Natural killer cell treated with Interleukin-12 subunit alpha and Interleukin-12 subunit beta and Interleukin-15 and Interleukin-18, amount 100 ng/mL, for 72 hours (primary cell): ENCODE data around the gene SMIM1. TPM values are rescaled to one million over a fixed set of nuclear protein-coding genes. Genes with fewer than 3 reads are reported as not detected.

ENCODE experiments used
- ATAC-seq, 2 donors: fragments of 150-1000 bp; cut with Tn5 transposase in 1 of 2; sonication (Bioruptor Pico), chemical (Tn5 transposase) in 1 of 2; 2 replicates each; pipeline ENCODE4 v1.10.0; 2021
- DNase-seq: peaks from one replicate; pipeline ENCODE4 v3.0.0; 2022; ENCODE audit warnings: low spot score
- H3K27ac Mint-ChIP-seq, 2 donors: 1 replicate in 1 of 2; 2 replicates in 1 of 2; pipeline ENCODE4 v1.8.0; 2022; ENCODE audit warnings: mixed read lengths in 2 of 2, mild to moderate bottlenecking in 1 of 2, moderate library complexity in 1 of 2
- H3K27me3 Mint-ChIP-seq, 2 donors: 1 replicate in 1 of 2; 2 replicates in 1 of 2; pipeline ENCODE4 v1.8.0; 2022; ENCODE audit warnings: mixed read lengths in 2 of 2
- H3K36me3 Mint-ChIP-seq: one replicate; pipeline ENCODE4 v1.8.0; 2022; ENCODE audit warnings: mixed read lengths
- H3K4me1 Mint-ChIP-seq, 2 donors: 1 replicate in 1 of 2; 2 replicates in 1 of 2; pipeline ENCODE4 v1.8.0; 2022; ENCODE audit warnings: low read depth in 2 of 2, mixed read lengths in 2 of 2, mild to moderate bottlenecking in 1 of 2
- H3K4me3 Mint-ChIP-seq: one replicate; pipeline ENCODE4 v1.8.0; 2022; ENCODE audit warnings: mixed read lengths
- H3K9me3 Mint-ChIP-seq: 2 replicates; pipeline ENCODE4 v1.8.0; 2022; ENCODE audit warnings: mixed read lengths
- total RNA-seq, 2 donors: library from RNA; stranded (reverse); gene quantifications; one replicate each; pipeline ENCODE4 v1.2.3, GENCODE V29; 2022

SMIM1 gene
- total RNA-seq, 2 donors from 2014 or later, result not detected

- H3K27me3 Mint-ChIP-seq, result no peaks in the 10 kb centered on the region
- H3K9me3 Mint-ChIP-seq, result no peaks in the 10 kb centered on the region
- DNase-seq (no peak), ATAC-seq (no peak)
- H3K27ac Mint-ChIP-seq, result no peak overlapping the region
- no peaks in the 10 kb centered on the region for H3K36me3 Mint-ChIP-seq
- no peak overlapping the region for H3K4me3 Mint-ChIP-seq
- H3K4me1 Mint-ChIP-seq, result no peaks in the 10 kb centered on the region
Measured at GRCh38 chr1:3733094-3733882, 39.3 kb upstream of the SMIM1 start.

GRCh38 chr1:3733883-3734589 is 38.5 kb upstream of the SMIM1 start:
- Mint-ChIP-seq H3K27ac (no peak overlapping the region), H3K4me1 (no peaks in the 10 kb centered on the region), H3K27me3 (no peaks in the 10 kb centered on the region), H3K36me3 (no peaks in the 10 kb centered on the region), H3K9me3 (no peaks in the 10 kb centered on the region), H3K4me3 (no peak overlapping the region)
- ATAC-seq, result no peak
- DNase-seq, result no peak

GRCh38 chr1:3734602-3735001 is 37.9 kb upstream of the SMIM1 start:
- ATAC-seq (no peak), DNase-seq (no peak)
- Mint-ChIP-seq H3K9me3 (no peaks in the 10 kb centered on the region), H3K27me3 (no peaks in the 10 kb centered on the region), H3K36me3 (no peaks in the 10 kb centered on the region), H3K4me3 (no peak overlapping the region), H3K4me1 (no peaks in the 10 kb centered on the region), H3K27ac (no peak overlapping the region)

GRCh38 chr1:3735027-3735681 is 37.4 kb upstream of the SMIM1 start:
- H3K27ac Mint-ChIP-seq, result no peak overlapping the region

GRCh38 chr1:3735688-3736087 is 36.9 kb upstream of the SMIM1 start:
- ATAC-seq, result no peak
- H3K27me3 Mint-ChIP-seq, result no peaks in the 10 kb centered on the region
- no peak for DNase-seq
- H3K4me3 Mint-ChIP-seq, result no peak overlapping the region
- H3K27ac Mint-ChIP-seq, result no peak overlapping the region
- no peaks in the 10 kb centered on the region for H3K36me3 Mint-ChIP-seq
- no peaks in the 10 kb centered on the region for H3K4me1 Mint-ChIP-seq
- no peaks in the 10 kb centered on the region for H3K9me3 Mint-ChIP-seq

More at GRCh38 chr1:3735027-3735681, 37.4 kb upstream of the SMIM1 start:
- DNase-seq, result no peak
- H3K36me3 Mint-ChIP-seq, result no peaks in the 10 kb centered on the region
- H3K4me3 Mint-ChIP-seq, result no peak overlapping the region
- ATAC-seq, result no peak
- no peaks in the 10 kb centered on the region for H3K27me3 Mint-ChIP-seq
- H3K9me3 Mint-ChIP-seq, result no peaks in the 10 kb centered on the region
- no peaks in the 10 kb centered on the region for H3K4me1 Mint-ChIP-seq

GRCh38 chr1:3736131-3736561 is 36.4 kb upstream of the SMIM1 start:
- Mint-ChIP-seq H3K27ac (no peak overlapping the region), H3K36me3 (no peaks in the 10 kb centered on the region), H3K4me1 (no peaks in the 10 kb centered on the region), H3K9me3 (no peaks in the 10 kb centered on the region), H3K4me3 (no peak overlapping the region), H3K27me3 (no peaks in the 10 kb centered on the region)
- DNase-seq (no peak), ATAC-seq (no peak)

- no peaks in the 10 kb centered on the region for H3K36me3 Mint-ChIP-seq
- DNase-seq (no peak), ATAC-seq (no peak)
- no peak overlapping the region for H3K4me3 Mint-ChIP-seq
- no peaks in the 10 kb centered on the region for H3K9me3 Mint-ChIP-seq
- no peaks in the 10 kb centered on the region for H3K27me3 Mint-ChIP-seq
- no peak overlapping the region for H3K27ac Mint-ChIP-seq
- H3K4me1 Mint-ChIP-seq, result peaks cover 0 to 3% of the 10 kb centered on the region in 2 donors
Measured at GRCh38 chr1:3736708-3737107, 35.8 kb upstream of the SMIM1 start.

- Mint-ChIP-seq H3K27me3 (no peaks in the 10 kb centered on the region), H3K4me3 (no peak overlapping the region), H3K4me1 (peaks cover 0 to 3% of the 10 kb centered on the region in 2 donors), H3K36me3 (no peaks in the 10 kb centered on the region), H3K27ac (no peak overlapping the region), H3K9me3 (no peaks in the 10 kb centered on the region)
- no peak for DNase-seq
- no peak for ATAC-seq
Measured at GRCh38 chr1:3738943-3739342, 33.6 kb upstream of the SMIM1 start.

- Mint-ChIP-seq H3K27ac (no peak overlapping the region), H3K4me3 (no peak overlapping the region), H3K9me3 (no peaks in the 10 kb centered on the region), H3K27me3 (no peaks in the 10 kb centered on the region), H3K36me3 (no peaks in the 10 kb centered on the region), H3K4me1 (peaks cover 0 to 4% of the 10 kb centered on the region in 2 donors)
- no peak for DNase-seq
- no peak for ATAC-seq
Measured at GRCh38 chr1:3740042-3740441, 32.5 kb upstream of the SMIM1 start.

GRCh38 chr1:3740752-3741151 is 31.8 kb upstream of the SMIM1 start:
- DNase-seq, result no peak
- H3K9me3 Mint-ChIP-seq, result no peaks in the 10 kb centered on the region
- no peak overlapping the region for H3K4me3 Mint-ChIP-seq
- H3K27me3 Mint-ChIP-seq, result no peaks in the 10 kb centered on the region
- H3K36me3 Mint-ChIP-seq, result no peaks in the 10 kb centered on the region
- ATAC-seq, result no peak
- H3K27ac Mint-ChIP-seq, result no peak overlapping the region
- H3K4me1 Mint-ChIP-seq, result peaks cover 7 to 11% of the 10 kb centered on the region in 2 donors

GRCh38 chr1:3741566-3742438 is 30.7 kb upstream of the SMIM1 start:
- Mint-ChIP-seq H3K4me3 (no peak overlapping the region), H3K27ac (no peak overlapping the region), H3K4me1 (peaks cover 14 to 16% of the 10 kb centered on the region in 2 donors), H3K36me3 (no peaks in the 10 kb centered on the region), H3K27me3 (no peaks in the 10 kb centered on the region), H3K9me3 (no peaks in the 10 kb centered on the region)
- DNase-seq (no peak), ATAC-seq (no peak)

- no peaks in the 10 kb centered on the region for H3K27me3 Mint-ChIP-seq
- no peaks in the 10 kb centered on the region for H3K9me3 Mint-ChIP-seq
- DNase-seq, result no peak
- peaks cover 15 to 16% of the 10 kb centered on the region in 2 donors for H3K4me1 Mint-ChIP-seq
- no peak overlapping the region for H3K27ac Mint-ChIP-seq
- ATAC-seq, result no peak
- H3K36me3 Mint-ChIP-seq, result no peaks in the 10 kb centered on the region
- H3K4me3 Mint-ChIP-seq, result no peak overlapping the region
Measured at GRCh38 chr1:3742439-3743298, 29.9 kb upstream of the SMIM1 start.

- DNase-seq (no peak), ATAC-seq (no peak)
- Mint-ChIP-seq H3K9me3 (no peaks in the 10 kb centered on the region), H3K4me3 (no peak overlapping the region), H3K27me3 (no peaks in the 10 kb centered on the region), H3K4me1 (peaks cover 21% of the 10 kb centered on the region in 2 donors), H3K27ac (no peak overlapping the region), H3K36me3 (no peaks in the 10 kb centered on the region)
Measured at GRCh38 chr1:3743421-3743820, 29.1 kb upstream of the SMIM1 start.
